HepG2 (cell line): Measurements from ENCODE around the gene DAD1. TPM values are rescaled to one million over a fixed set of nuclear protein-coding genes. Genes with fewer than 3 reads are reported as not detected.

ENCODE experiments used
- DR1 ChIP-seq: sonication (generic); formaldehyde crosslinking; IDR thresholded peaks from 2 replicates; pipeline ENCODE4 v1.8.0; 2021; ENCODE audit warnings: mild to moderate bottlenecking, missing genetic modification reagents, inconsistent platforms
- EP300 ChIP-seq, 3 experiments: sonication (generic) in 1 of 3; formaldehyde crosslinking in 1 of 3; IDR thresholded peaks; 2 replicates each; pipeline versions ENCODE4 v1.5.1 to v1.6.1; 2011 to 2020; ENCODE audit warnings: low read depth in 2 of 3, low read length in 2 of 3, borderline replicate concordance in 1 of 3, improper control_type of control experiment in 1 of 3, mild to moderate bottlenecking in 1 of 3, missing genetic modification reagents in 1 of 3, moderate library complexity in 1 of 3
- ISL2 ChIP-seq: sonication (generic); formaldehyde crosslinking; IDR thresholded peaks from 2 replicates; pipeline ENCODE4 v1.5.0; 2020; ENCODE audit warnings: missing genetic modification reagents
- KAT8 ChIP-seq: IDR thresholded peaks from 2 replicates; pipeline ENCODE4 v1.6.1; 2016; ENCODE audit warnings: missing genetic modification reagents, missing compliant biosample characterization
- MAFG ChIP-seq: sonication (generic); formaldehyde crosslinking; IDR thresholded peaks from 2 replicates; pipeline ENCODE4 v1.5.1; 2020; ENCODE audit warnings: mild to moderate bottlenecking, missing genetic modification reagents
- MAFK ChIP-seq, 2 experiments: IDR thresholded peaks in 1 of 2; conservative IDR thresholded peaks in 1 of 2; 2 replicates each; pipeline ENCODE4 v1.6.1; 2011; ENCODE audit warnings: improper control_type of control experiment in 2 of 2, low read length in 2 of 2
- NFIC ChIP-seq: IDR thresholded peaks from 2 replicates; pipeline ENCODE4 v1.6.1; 2012; ENCODE audit warnings: mild to moderate bottlenecking, low read length, inconsistent platforms
- NR2F2 ChIP-seq: IDR thresholded peaks from 2 replicates; pipeline ENCODE4 v1.6.1; 2012; ENCODE audit warnings: low read depth, inconsistent platforms, borderline replicate concordance
- NR3C1 ChIP-seq: sonication (generic); formaldehyde crosslinking; IDR thresholded peaks from 2 replicates; pipeline ENCODE4 v1.4.0; 2020; ENCODE audit warnings: missing genetic modification reagents
- PLRG1 ChIP-seq: fragments of 450-650 bp; conservative IDR thresholded peaks from 2 replicates; pipeline ENCODE4 v1.6.1; 2016
- RAD21 ChIP-seq: fragments of 450-650 bp; formaldehyde crosslinking; IDR thresholded peaks from 2 replicates; pipeline ENCODE4 v1.5.0; 2020; ENCODE audit warnings: mild to moderate bottlenecking
- RCOR2 ChIP-seq: IDR thresholded peaks from 2 replicates; pipeline ENCODE4 v1.6.1; 2016; ENCODE audit warnings: missing biosample characterization, missing genetic modification reagents
- SKI ChIP-seq: fragments of 450-650 bp; IDR thresholded peaks from one replicate; pipeline ENCODE4 v1.6.1; 2018; ENCODE audit warnings: mild to moderate bottlenecking; ENCODE audit not compliant: partially characterized antibody
- SOX5 ChIP-seq: IDR thresholded peaks from 2 replicates; pipeline ENCODE4 v1.6.1; 2016; ENCODE audit warnings: borderline replicate concordance
- SRSF9 ChIP-seq: fragments of 200-400 bp; formaldehyde crosslinking; IDR thresholded peaks from 2 replicates; pipeline ENCODE4 v1.6.1; 2018; ENCODE audit warnings: borderline replicate concordance, mild to moderate bottlenecking, low read depth, low read length; ENCODE audit not compliant: insufficient read depth, poor library complexity, severe bottlenecking
- TAF1 ChIP-seq: sonication (generic); formaldehyde crosslinking; IDR thresholded peaks from 2 replicates; pipeline ENCODE4 v1.4.0; 2020; ENCODE audit warnings: missing genetic modification reagents
- ZNF136 ChIP-seq: sonication (generic); formaldehyde crosslinking; IDR thresholded peaks from 2 replicates; pipeline ENCODE4 v1.8.1; 2022; ENCODE audit warnings: low read depth, mild to moderate bottlenecking, moderate library complexity, missing genetic modification reagents
- ZNF143 ChIP-seq: sonication (generic); formaldehyde crosslinking; IDR thresholded peaks from 2 replicates; pipeline ENCODE4 v1.4.0; 2020; ENCODE audit warnings: missing genetic modification reagents
- ZNF609 ChIP-seq: sonication (generic); formaldehyde crosslinking; IDR thresholded peaks from 2 replicates; pipeline ENCODE4 v1.4.0; 2020; ENCODE audit warnings: mild to moderate bottlenecking, missing genetic modification reagents, borderline replicate concordance
- ZNF644 ChIP-seq: IDR thresholded peaks from 2 replicates; pipeline ENCODE4 v1.6.1; 2016; ENCODE audit warnings: low read depth
- polyA plus RNA-seq, 8 experiments: library from polyadenylated mRNA; depleted of rRNA in 3 of 8; stranded (reverse) in 7 of 8; unstranded in 1 of 8; fragments of >200 nt; fragmentation: Illumina TruSeq in 4 of 8; extraction: Trizol in 4 of 8; gene quantifications; 2 replicates each; pipeline versions ENCODE4 v1.2.1 to v1.2.3, GENCODE V29; 2011 to 2016; ENCODE audit warnings: low read depth in 4 of 8, missing spikeins in 1 of 8, mixed read lengths in 1 of 8; ENCODE audit not compliant: insufficient read depth in 1 of 8
- total RNA-seq, 5 experiments: library from RNA; depleted of rRNA; stranded (reverse); fragments of >200 nt; fragmentation: Illumina TruSeq; extraction: Trizol; gene quantifications; 2 replicates each; pipeline ENCODE4 v1.2.3, GENCODE V29; 2016; ENCODE audit warnings: low read depth in 1 of 5
- TF ChIP-seq, protein P1 (sequence below): sonication (generic); formaldehyde crosslinking; IDR thresholded peaks from 2 replicates; pipeline ENCODE4 v1.9.0; 2021; ENCODE audit warnings: missing genetic modification reagents, borderline replicate concordance
- TF ChIP-seq, protein P2 (sequence below): sonication (generic); formaldehyde crosslinking; IDR thresholded peaks from 2 replicates; pipeline ENCODE4 v1.4.0; 2020; ENCODE audit warnings: missing genetic modification reagents

DAD1 gene
- total and polyA plus RNA-seq, 2 of the 13 experiments (the other 11 are each of a cell fraction or from before 2014, with no cell fraction given), result 558 to 626 TPM

DNA sequence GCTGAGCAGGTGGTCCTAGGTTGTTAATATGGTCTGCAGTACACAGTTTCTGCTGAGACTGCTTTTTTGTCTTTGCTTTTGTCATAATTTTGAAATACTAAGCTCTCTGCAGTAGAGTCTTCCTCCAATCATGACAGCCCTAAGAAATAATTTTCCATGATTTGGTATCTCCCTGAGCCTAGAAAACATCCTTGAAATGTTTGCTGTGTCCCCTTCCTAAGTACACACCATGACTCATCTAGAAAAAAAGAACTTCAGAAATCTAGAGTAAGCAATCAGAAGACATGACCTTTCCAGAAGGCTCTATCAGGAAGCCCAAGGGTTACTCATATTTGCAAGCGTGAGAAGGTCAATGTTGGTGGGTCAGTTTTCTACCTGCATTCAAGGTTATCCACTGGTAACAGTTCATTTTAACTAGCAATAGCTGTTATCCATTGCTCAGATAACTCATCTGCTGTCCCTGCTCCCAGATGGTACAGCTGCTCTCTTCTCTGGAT, 16.4 kb downstream of the DAD1 start (continued):
- no peak; the same call in 1 of the 2 replicates for TF ChIP-seq NFIC
- no peak for TF ChIP-seq ZNF143 (CRISPR knock-in tag)
- TF ChIP-seq SKI, result no peak
- no peak for TF ChIP-seq NR3C1 (CRISPR knock-in tag)
- TF ChIP-seq ZNF136 (CRISPR knock-in tag), result no peak
- peak; percentile 95 for TF ChIP-seq MAFK (conservative IDR thresholded peaks at IDR 0.05 in 1 of 2, IDR thresholded peaks at IDR 0.05 in 1 of 2; ENCODE audit: low read length in 2 of 2)
- peak; percentile 69 for TF ChIP-seq KAT8 (CRISPR knock-in tag)
- TF ChIP-seq NR2F2, result peak; percentile 72; the same call in 1 of the 2 replicates
- peak in 1 of 2 experiments; percentile 83; a peak in 2 of 4 replicates for TF ChIP-seq EP300 (IDR thresholded peaks at IDR 0.05; ENCODE audit: low read depth in 2 of 2, low read length in 2 of 2)
- peak; percentile 64; the same call in 1 of the 2 replicates for TF ChIP-seq EP300 (CRISPR knock-in tag; IDR thresholded peaks at IDR 0.05; ENCODE audit: borderline replicate concordance)
- peak; percentile 61 for TF ChIP-seq ISL2
- TF ChIP-seq TAF1 (CRISPR knock-in tag), result no peak
- TF ChIP-seq ZNF644, result 0 out of 2 replicates have a peak, but pooled peaks have one; percentile 56
- TF ChIP-seq SOX5, result peak; percentile 26; the same call in 1 of the 2 replicates
- 0 out of 2 replicates have a peak, but pooled peaks have one; percentile 26 for TF ChIP-seq MAFG (CRISPR knock-in tag)
- no peak for TF ChIP-seq PLRG1
- TF ChIP-seq, protein P1, sequence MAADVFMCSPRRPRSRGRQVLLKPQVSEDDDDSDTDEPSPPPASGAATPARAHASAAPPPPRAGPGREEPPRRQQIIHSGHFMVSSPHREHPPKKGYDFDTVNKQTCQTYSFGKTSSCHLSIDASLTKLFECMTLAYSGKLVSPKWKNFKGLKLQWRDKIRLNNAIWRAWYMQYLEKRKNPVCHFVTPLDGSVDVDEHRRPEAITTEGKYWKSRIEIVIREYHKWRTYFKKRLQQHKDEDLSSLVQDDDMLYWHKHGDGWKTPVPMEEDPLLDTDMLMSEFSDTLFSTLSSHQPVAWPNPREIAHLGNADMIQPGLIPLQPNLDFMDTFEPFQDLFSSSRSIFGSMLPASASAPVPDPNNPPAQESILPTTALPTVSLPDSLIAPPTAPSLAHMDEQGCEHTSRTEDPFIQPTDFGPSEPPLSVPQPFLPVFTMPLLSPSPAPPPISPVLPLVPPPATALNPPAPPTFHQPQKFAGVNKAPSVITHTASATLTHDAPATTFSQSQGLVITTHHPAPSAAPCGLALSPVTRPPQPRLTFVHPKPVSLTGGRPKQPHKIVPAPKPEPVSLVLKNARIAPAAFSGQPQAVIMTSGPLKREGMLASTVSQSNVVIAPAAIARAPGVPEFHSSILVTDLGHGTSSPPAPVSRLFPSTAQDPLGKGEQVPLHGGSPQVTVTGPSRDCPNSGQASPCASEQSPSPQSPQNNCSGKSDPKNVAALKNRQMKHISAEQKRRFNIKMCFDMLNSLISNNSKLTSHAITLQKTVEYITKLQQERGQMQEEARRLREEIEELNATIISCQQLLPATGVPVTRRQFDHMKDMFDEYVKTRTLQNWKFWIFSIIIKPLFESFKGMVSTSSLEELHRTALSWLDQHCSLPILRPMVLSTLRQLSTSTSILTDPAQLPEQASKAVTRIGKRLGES, result no peak
- TF ChIP-seq DR1 (CRISPR knock-in tag), result no peak
- TF ChIP-seq, protein P2, sequence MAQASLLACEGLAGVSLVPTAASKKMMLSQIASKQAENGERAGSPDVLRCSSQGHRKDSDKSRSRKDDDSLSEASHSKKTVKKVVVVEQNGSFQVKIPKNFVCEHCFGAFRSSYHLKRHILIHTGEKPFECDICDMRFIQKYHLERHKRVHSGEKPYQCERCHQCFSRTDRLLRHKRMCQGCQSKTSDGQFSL, result no peak
- TF ChIP-seq SRSF9, result no peak
- no peak for TF ChIP-seq RAD21 (CRISPR knock-in tag)
- 0 out of 2 replicates have a peak, but pooled peaks have one; percentile 60 for TF ChIP-seq RCOR2 (CRISPR knock-in tag)
- TF ChIP-seq ZNF609 (CRISPR knock-in tag), result 0 out of 2 replicates have a peak, but pooled peaks have one; percentile 40
- TF ChIP-seq, all 625 proteins: peak for 81
